ENCODE measurements around the gene INHBA. TPM values are rescaled to one million over a fixed set of nuclear protein-coding genes. Genes with fewer than 3 reads are reported as not detected.

INHBA gene
- total RNA-seq, 1 experiment from 2014 or later = 1.7 TPM

GRCh38 chr7:41689815-41690214, 13.1 kb downstream of the INHBA start:
- H3K4me1 Mint-ChIP-seq = peaks cover 20 to 23% of the 10 kb centered on the region in 2 experiments
- Histone ChIP-seq H3K18ac (ENCODE audit: insufficient read length, low read depth, low read length) (no peak overlapping the region), H3K23me2 (ENCODE audit: insufficient read length, low read depth, low read length, poor library complexity, severe bottlenecking) (no peaks in the 10 kb centered on the region), H3T11ph (ENCODE audit: low read length) (no peak overlapping the region), H2BK120ac (ENCODE audit: low read depth, low read length, poor library complexity, severe bottlenecking) (no peak overlapping the region), H4K8ac (replicated peaks; ENCODE audit: insufficient read length, low read depth, low read length) (no peak overlapping the region), H3K4me1 (ENCODE audit: insufficient read depth, low read length) (no peaks in the 10 kb centered on the region; the same call in 1 of the 2 replicates), H3K79me1 (ENCODE audit: insufficient read depth, low read depth, low read length, poor library complexity, severe bottlenecking) (no peaks in the 10 kb centered on the region), H3K9me3 (ENCODE audit: control insufficient read depth, low read depth, low read length) (no peaks in the 10 kb centered on the region), H3K79me2 (ENCODE audit: insufficient read depth, low read length) (no peaks in the 10 kb centered on the region), H4K20me1 (ENCODE audit: control insufficient read depth, insufficient read depth, insufficient read length) (no peaks in the 10 kb centered on the region), H3K9ac (ENCODE audit: extremely low read depth, insufficient read length, low read length) (no peak overlapping the region), H4K5ac (ENCODE audit: insufficient read length, low read depth, low read length) (no peak overlapping the region), H4K91ac (ENCODE audit: insufficient read length, low read depth, low read length) (no peak overlapping the region), H2BK12ac (ENCODE audit: insufficient read length, low read depth, low read length) (no peak overlapping the region), H2BK20ac (ENCODE audit: low read depth, low read length, poor library complexity, severe bottlenecking) (no peak overlapping the region), H2AK5ac (ENCODE audit: insufficient read length, low read length) (no peak overlapping the region), H3K56ac (ENCODE audit: insufficient read length, low read depth, low read length) (no peak overlapping the region), H3K23ac (ENCODE audit: insufficient read length, low read depth, low read length) (no peak overlapping the region), H3K14ac (ENCODE audit: insufficient read depth, low read length) (no peak overlapping the region), H3K27ac (ENCODE audit: insufficient read length, low read depth, low read length) (no peak overlapping the region), H3K4me2 (ENCODE audit: insufficient read depth, insufficient read length, low read length) (no peak overlapping the region), H2AFZ (ENCODE audit: low read length) (no peak overlapping the region), H3K4ac (ENCODE audit: low read depth, low read length) (no peak overlapping the region), H3K27me3 (ENCODE audit: insufficient read depth, low read length) (no peaks in the 10 kb centered on the region), H2BK15ac (ENCODE audit: low read depth, low read length) (no peak overlapping the region), H2BK5ac (ENCODE audit: insufficient read length, low read length) (no peak overlapping the region)
- DNase-seq = no peak
- WGBS (ENCODE audit: extremely low coverage, insufficient read length, low lambda C conversion rate) = no CpG with 5 or more reads among the region's 16 CpGs
- no peaks in the 10 kb centered on the region for H3K9me3 Mint-ChIP-seq
- H3K27me3 Mint-ChIP-seq (ENCODE audit: low read depth) = no peaks in the 10 kb centered on the region; the same call in 1 of the 2 replicates
- no peak overlapping the region; a peak in 1 of 7 replicates for H3K27ac Mint-ChIP-seq
- TF ChIP-seq CTCF (conservative IDR thresholded peaks at IDR 0.05) = no peak
- H3K36me3 Mint-ChIP-seq (ENCODE audit: insufficient read depth in 1 of 3, low read depth in 3 of 3) = no peaks in the 10 kb centered on the region; a peak in 1 of 7 replicates
- H3K4me3 Mint-ChIP-seq = no peak overlapping the region
